ENCODE data around the gene POU6F2.
"Not testable (repeated sequence)": the region's sequence is repeated elsewhere in the genome, so short reads cannot be mapped to it uniquely, and the experiment has no call there.

The POU6F2 gene

DNA sequence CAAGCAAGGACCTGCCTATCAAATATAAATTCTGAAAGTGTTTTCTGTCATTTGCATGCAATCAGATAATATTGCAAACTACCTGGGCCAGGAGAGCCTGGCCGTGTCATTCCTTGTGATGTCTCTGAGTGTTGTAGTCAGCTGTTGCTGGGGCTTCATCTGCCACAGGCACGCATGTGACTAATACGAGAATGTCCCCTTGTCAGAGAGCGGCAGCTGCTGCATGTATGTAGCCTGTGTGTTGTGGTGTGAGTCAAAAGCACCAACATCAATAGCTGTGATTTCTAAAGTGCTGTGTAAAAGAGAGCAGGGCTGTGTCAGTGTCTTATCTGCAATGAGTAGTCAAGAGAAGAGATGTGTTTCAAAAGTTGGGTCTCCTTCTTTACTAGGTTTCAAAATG lies 155.4 kb downstream of the POU6F2 start:
- no peak for DNase-seq

DNA sequence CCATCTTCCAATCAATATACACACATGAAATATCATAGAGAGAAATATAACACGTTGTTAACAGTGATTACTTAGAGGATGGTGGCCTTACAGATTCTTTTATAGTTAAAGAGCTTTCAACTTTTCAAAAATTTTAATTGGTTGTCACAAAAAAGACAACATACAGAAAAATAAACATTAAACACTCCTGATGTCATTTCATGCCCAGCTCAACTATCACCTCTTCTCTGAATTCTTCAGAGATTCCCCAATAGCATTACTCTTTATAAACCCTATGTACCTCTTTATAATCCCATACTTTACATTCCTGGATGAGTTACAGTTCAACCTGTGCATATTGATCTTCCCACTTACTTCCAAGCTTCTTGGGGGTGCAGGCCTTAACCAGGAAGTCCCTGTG lies 159.8 kb downstream of the POU6F2 start:
- DNase-seq, result no peak

DNA sequence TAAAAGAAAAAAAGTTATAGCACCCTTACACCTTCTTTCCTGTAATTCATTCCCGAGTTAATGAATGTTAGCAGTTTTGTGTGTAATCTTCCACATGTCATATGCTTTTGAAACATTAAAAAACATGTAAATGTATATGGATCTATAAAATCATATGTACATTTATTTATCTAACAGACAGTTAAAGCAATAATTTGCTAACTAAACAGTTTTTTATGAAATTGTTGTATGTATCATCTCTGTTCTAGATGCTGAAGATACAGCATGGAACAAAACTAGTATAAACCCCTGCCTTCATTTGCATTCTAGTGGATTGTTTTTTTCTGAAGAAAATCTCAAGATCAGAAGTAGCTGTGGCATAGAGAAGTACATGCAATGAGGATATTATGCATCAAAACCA lies 165.0 kb downstream of the POU6F2 start:
- DNase-seq, result no peak

DNA sequence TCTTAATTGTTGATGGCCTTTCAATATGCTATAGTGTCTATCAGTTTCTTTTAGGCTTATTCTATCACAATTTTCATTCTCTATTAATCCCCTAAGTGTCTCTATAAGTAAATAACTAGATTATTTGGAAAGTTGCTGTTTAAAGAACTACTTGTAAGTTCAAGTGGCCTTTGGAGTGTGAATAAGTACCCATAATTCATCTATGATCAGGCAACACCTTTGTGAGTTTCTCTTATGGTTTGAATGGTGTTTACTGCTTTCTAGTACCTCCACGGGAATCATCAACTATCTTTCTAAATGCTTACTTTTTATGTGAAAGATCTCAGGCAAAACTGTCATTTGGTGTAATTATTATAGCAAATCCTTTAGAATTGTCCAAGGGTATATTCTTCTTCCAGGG lies 166.7 kb downstream of the POU6F2 start:
- no peak for DNase-seq

DNA sequence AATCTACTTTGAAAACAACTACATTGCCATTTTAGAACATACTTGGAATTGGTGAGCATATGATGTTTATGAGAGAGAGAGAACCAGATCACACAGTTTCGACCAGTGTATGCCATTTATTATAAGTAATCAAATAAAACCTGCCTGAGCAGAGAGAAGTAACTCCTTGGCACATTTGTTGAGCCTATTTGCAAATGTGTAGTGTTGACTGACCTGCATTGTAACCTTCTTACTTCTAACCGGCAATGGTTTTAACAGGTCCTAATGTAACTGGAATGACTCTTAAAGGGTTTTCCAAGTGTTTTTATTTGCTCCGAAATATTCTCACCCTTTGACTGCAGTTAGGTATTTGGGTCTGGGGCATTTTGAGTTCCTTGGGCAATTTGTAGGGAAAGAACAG lies 167.6 kb downstream of the POU6F2 start:
- DNase-seq, result no peak

DNA sequence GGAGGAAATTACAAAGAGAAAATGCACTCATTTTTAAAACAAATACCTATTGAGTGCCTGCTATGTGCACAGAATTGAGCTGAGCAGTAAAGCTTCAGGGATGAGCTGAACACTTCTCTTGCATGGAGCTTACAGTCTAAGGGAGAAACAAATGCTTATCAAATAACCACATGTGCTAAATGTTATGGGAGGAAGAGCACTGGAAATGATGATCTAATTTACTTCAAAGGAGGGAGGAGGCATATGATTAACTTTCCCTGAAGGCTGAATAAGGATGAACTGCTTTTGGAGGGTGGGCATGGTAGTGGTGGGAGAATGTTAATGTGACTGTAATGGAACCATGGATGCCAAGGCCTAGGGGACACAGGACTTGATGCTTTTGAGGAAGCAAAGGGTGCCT lies 168.2 kb downstream of the POU6F2 start:
- DNase-seq, result no peak

DNA sequence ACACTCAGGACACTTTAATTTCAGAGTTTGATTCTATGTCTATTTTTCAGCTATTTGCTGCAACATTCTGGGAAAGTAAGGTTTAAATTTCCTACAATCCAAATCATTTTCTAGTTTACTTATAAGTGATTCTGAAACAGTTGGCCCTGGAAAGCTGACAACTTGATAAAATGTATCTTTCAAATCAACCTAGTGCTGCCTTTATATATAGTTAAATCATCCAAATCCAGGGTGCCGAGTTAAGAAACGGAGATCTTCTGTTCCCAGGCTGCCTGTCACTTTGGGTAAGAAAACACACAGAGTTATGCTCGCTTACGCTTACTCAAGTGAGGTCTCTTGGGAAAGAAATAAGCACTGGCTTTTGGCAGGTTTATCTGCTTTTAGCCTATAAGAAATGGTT lies 175.0 kb downstream of the POU6F2 start:
- DNase-seq, result no peak

DNA sequence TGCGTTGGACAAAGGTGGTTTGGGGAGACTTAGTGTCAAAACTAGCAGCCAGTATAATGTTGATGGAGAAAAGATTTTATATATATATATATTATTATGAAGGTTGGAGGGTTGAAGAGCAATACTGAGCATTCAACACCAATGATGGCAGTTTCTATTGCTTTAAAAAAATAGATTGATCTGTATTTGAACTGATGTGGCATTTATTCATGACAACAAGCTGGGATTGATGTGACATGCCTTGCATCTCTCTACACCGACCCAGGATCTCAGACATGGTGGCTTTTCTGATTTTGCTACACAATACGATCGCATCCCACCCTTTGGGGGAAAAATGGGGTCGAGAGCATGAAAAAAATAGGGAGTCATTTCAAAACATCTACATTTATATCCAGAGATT lies 175.4 kb downstream of the POU6F2 start:
- no peak for DNase-seq

DNA sequence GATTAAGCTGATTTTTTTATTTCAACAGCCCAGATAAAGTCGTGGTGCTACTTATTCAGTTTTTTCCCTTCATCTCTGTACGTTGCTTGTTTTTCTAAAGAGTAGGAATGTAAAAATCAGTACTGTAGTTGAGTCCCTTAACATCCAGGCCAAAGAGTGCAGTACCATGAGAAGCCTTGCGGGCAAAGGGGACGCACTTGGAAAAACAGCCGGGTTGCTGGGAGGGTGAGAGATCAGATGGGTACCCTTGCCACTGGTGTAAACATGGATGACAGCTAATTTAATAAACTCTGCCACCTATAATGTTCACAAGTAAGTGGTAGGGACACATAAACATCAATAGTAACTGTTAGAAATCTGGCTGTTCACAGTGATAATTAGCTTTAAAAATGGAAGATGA lies 175.9 kb downstream of the POU6F2 start:
- DNase-seq, result no peak

DNA sequence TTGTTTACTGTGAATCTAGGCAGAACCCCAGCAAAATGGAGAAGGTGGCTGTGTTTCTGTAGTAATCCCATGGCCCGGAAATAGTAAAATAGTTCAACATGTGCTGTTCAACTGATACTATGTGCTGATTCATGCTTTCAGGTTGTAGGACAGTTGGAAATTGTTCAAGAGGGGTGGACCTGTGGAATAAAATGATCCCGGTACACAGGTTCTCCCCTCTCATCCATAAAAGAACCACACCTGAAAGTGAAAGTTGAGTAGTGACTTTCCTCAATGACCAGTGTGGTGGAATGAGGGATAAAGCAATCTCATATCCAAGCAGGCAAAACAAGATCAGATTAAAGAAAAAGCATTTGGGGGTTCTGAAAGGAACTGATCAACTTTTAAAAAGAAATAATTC lies 177.1 kb downstream of the POU6F2 start:
- no peak for DNase-seq

DNA sequence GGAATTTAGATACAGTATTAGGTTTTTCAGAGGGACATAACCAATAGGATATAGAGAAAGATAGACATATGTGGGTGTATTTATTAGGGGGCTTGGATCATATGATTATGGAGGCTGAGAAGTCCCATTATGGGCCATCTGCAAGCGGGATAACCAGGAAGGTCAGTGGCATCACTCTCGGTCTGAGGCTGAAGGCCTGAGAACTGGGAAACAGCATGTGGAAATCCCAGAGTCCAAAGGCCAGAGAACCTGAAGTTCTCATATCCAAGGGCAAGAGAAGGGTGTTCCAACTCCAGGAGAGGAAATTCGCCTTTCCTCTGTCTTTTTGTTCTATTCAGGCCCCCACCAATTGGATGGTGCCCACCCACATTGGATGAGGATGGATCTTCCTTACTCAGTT lies 180.7 kb downstream of the POU6F2 start:
- DNase-seq, result no peak

DNA sequence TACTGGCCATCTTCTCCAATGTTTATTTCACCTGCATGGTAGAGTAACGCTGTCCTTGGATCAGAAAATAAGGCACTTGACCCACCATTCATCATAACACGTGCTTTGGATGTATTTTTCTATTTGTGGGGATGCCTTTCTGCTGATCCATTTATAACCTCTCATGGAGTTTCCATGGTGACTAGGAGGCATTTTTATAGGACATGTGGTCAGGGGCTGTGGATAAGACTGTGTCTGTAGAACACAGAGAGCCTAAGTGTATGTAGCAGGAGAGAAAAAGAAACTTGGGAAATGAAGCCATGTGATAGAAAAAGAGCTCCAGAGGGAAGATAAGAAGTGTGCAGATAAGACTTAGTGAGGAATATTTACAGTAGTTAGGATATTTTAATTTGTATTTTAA lies 184.2 kb downstream of the POU6F2 start:
- no peak for DNase-seq

DNA sequence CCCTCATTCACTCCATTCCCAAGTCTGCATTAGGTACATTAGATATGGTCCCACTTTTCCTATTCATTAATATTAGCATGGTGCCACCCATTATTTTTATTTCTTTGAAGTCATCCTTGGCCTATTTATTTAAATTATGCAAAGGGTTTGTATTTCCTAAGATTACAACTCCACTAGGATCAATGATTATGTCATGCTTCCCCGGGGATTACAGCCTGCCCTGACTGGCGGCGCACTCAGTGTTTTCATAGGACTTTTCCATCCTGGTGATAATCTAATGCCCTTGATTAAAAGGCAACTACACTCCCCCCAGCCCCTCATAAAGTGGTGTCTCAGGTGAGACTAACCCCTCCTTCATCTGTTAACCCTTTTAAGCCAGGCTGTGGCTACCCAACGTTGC lies 187.2 kb downstream of the POU6F2 start:
- no peak for DNase-seq

DNA sequence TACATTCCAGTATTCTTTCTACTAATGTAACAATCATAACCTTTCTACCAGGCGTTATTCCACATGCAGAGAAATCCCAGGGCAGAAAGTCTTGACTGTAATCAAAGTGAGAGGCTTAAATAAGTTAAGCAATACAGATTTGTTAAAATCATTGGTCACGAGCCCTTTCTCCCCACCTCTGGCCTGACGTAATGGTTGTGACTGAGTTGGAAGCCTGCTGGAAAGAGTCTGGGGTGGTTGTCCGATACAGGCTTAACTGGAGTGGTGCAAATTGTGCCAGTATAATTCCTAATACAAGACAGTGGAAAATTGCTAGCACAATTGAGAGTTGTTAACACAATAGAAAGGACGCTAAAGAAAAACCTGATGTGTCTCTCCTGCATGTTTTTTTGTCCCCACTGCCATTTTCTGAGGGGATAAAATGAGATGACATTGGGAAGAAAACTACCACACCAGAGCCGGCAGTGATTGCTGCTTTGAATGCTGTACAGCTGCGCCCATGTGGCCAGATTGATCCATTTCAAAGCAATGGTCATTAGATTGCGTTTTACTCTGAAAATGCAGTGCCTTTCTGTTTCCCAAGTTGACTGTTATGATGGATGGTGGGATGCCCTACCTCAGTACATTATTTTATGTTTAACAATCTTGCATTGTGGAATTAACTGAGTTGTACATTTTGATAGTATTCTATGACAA lies 190.8 kb downstream of the POU6F2 start:
- DNase-seq, result no peak

DNA sequence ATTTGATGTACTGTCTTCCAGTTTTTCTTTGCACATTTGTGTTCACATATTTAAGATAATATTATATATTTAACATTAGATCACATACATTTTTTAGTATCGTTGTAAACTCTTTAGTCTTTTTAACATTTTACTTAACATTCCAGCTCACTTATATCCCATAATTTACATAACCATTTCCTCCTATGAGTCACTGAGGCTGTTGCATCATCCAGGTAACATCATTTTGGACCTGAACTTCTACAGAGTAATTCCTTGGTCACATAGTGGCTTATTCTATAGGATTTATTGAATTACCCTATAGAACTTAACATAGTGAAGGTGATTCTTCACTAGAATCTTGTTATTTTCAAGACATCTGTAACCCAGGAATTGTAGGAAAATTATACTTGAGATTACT lies 194.4 kb downstream of the POU6F2 start:
- peak; percentile 23 for DNase-seq

DNA sequence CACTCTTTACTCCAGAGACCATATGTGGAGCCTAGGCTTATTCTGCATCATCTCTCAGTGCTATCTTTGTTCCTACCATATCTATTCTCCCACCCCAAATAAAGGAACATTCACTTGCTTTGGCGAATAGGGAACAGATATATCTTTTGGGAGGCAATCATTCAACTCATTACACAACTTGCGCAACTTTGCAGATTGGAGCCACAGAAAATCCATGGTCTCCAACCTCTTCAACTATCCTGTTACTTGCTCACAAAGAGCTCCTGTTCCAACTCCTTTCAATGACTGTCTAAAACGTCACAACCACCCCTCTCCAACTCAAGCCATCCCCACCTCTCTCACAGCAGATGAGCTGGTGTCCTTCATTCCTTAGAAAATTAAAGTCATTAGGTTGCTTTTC lies 203.7 kb downstream of the POU6F2 start:
- DNase-seq, result no peak

DNA sequence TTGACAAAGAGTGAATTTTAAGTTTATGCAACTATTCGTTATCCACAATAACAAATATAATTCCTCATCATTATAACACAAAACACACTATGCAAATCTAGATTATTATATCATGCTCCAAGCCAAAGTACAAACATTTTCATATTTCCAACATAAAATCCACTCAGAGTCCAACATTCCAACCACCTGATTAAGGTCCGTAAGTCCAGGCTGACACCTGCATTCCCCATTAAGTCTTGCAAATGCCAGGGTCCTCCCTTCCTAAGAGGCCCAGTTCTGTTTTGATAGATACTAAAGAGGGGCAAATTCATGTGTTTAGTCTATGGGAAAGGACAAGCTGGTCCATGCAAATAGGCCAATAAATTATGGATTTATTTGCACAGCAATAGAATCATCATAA lies 206.1 kb downstream of the POU6F2 start:
- DNase-seq, result no peak

DNA sequence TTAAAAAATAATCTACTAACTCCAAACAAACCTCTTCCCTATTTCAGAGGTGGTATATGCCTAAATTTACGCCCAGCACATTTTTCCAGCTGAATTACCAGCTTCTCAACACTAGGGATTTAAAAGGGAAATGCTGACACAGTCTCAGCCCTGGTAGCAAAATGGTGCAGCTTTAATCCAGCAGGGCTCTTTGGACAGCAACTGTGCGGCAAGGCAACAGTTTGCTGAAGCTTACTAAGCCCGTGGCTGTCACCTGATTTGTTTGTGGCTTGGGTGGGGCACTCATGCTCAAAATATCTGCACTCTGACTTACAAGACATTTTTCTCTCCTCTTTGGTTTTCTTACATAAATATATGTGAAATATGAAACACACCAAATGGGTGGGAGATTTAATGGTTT lies 206.7 kb downstream of the POU6F2 start:
- DNase-seq, result no peak

DNA sequence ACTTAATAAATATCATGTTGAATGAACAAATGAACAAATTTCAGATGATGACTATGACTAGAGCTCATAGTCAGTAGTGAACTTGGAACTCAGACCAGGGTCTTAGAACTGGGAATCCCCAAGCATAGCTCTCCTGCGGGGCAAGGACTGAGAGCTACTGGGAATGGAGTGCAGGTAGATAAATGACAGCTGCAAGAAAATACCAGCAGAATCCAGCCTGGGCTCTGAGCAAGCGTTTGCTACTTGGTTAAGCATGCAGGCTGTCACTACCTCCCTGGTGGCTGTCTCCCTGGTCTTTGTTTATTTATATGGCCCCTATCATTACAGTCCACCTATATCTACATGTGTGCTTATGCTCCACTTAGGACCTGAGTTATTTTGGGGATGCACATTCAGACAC lies 208.4 kb downstream of the POU6F2 start:
- no peak for DNase-seq

DNA sequence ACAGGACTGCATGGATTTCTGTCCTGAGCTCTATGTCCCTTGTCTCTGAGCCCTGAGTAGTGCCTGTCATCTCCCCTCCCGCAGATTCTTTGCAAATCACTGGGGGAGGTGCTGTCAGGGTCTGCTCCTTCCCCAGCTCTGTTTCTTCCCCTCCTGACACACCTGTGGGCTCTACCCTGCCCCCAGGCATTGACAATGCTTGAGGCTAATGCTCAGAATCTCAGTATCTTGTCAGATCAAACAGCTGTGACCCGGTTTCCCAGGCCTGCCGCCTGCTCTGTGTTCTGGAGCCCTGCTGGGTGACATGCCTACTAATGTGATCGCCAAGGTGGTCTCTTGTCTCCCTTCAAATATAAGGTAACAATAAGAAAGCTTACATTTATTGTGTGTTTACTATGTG lies 209.0 kb downstream of the POU6F2 start:
- no peak for DNase-seq

DNA sequence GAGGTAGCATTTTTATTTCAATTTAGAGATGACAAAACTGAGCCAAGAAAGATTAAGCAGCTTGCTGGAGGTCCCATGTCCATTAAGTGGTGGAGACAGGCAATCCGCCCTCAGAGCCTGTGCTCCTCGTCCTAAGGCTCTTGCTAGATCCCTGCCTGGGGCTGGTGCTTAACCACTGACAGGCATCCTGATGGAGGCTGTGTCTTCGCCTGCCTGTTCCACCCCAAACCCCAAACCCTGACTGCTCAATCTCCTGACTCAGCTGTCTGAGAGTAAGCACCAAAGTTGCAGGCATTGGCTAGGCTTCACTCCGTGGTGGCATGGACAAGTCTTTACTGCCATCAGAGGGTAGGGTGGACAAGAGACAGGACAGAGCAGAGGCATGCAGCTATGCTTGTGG lies 209.4 kb downstream of the POU6F2 start:
- no peak for DNase-seq

DNA sequence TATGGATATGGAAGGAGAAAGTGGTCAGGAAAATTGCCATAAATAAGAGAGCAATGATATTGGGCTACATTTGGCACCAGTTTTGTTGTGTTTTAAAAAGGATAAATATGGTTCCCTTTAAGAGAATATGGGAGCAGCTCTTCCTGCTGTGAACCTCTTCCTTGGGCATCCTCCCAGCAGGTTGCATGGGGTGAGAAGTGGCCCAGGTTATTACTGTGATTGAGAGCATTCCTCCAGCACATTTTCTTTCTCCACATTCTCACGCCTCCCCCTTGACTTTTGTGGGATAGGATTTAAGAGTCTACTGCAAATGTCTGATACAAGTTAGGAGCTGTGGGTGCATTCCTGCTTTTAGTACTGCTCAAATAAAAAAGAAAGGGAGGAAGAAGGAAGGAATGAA lies 214.8 kb downstream of the POU6F2 start:
- no peak for DNase-seq

DNA sequence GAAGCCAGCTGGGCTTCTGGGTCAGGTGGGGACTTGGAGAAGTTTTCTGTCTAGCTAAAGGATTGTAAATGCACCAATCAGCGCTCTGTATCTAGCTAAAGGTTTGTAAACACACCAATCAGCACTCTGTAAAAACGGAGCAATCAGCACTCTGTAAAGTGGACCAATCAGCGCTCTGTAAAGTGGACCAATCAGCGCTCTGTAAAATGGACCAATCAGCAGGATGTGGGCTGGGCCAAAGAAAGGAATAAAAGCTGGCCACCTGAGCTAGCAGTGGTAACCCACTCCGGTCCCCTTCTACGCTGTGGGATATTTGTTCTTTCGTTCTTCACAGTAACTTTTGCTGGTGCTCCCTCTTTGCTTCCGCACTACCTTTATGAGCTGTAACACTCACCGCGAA lies 216.7 kb downstream of the POU6F2 start:
- not testable (repeated sequence) for DNase-seq

DNA sequence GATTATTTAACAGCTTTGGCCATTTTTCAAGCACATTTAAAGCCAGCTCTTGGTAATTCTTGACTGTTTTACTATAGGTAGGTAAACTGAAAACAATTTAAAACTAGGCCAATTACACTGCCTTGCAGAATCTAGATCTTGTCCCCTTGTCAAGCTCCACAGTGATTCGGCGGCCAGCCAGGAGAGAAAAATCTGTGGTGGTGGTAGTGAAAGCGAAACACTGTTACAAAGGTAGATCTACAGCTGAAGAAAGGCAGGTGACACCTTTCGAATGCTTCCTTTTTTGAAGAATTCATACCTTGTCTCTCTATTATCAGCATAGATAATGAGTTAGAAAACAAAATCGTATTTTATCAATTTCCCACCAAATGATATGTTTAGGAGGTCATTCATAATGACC lies 218.3 kb downstream of the POU6F2 start:
- DNase-seq, result no peak

DNA sequence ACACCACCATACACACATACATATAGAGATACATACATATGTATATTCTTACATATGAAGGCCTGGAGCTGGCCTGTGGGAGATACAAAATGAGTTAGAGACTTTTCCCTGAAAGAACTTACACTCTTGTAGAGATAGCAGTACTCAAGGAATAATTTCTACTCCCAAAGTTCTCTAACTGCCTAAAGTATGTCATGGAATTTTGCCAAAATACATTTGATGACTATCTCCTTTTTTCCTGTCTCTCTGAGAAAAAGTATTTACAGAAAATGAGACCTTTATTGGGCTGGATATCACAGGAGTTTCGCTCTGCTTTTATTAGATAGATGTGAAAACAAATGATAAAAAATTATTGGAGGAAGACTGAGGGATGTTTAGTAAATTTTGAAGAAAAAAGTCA lies 220.1 kb downstream of the POU6F2 start:
- no peak for DNase-seq

DNA sequence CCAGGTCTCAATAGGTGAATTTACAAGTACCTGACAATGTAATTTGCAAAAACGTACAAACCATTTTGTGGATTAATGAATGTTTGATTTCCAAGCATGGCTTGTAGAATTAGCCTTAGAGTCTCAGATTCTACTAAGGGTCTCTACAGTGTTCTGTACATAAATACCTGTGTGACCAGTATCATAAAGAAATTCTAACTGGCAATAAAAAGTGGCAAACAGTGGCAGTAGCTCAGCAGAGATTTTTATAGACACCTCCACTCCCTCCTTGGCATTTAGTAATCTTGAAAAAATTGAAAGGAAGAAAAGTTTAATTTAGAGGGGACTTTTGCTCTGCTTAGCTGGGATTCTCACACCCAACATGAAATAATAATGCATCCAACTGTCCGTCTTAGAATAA lies 220.8 kb downstream of the POU6F2 start:
- DNase-seq, result no peak

Measured in DMS153 (cell line).